DMS114 treated with DMSO at 0.1 percent for 48 hours (cell line): Measurements from ENCODE around the gene MNAT1.
"Not testable (repeated sequence)": the region's sequence is repeated elsewhere in the genome, so short reads cannot be mapped to it uniquely, and the experiment has no call there.

ENCODE experiments used
- DNase-seq: peaks from one replicate; lab custom pipeline; 2025; ENCODE audit not compliant: unreplicated experiment; lab: John Stamatoyannopoulos, UW

Gene MNAT1

GRCh38 chr14:60734465-60735242, at the start of gene MNAT1:
TSS of gene MNAT1 (plus strand) at chr14:60734761. CDS start at chr14:60734863, 102 bp downstream.
- peak; percentile 79 for DNase-seq

- no peak for DNase-seq
These were observed 47.7 kb upstream of the MNAT1 start for GRCh38 chr14:60686865-60687264.

- DNase-seq = no peak
These were observed 43.0 kb upstream of the MNAT1 start for GRCh38 chr14:60691383-60692113.

- DNase-seq = no peak
These were observed 39.2 kb upstream of the MNAT1 start for GRCh38 chr14:60695327-60695726.

- no peak for DNase-seq
These were observed 34.0 kb upstream of the MNAT1 start for GRCh38 chr14:60700598-60700997.

GRCh38 chr14:60705100-60705499, 29.5 kb upstream of the MNAT1 start:
- no peak for DNase-seq

- DNase-seq = no peak
These were observed 26.7 kb upstream of the MNAT1 start for GRCh38 chr14:60707858-60708257.

- DNase-seq = no peak
These were observed 24.1 kb upstream of the MNAT1 start for GRCh38 chr14:60710494-60710893.

GRCh38 chr14:60713513-60713912, 21.0 kb upstream of the MNAT1 start:
- no peak for DNase-seq

- DNase-seq = no peak
These were observed 14.2 kb upstream of the MNAT1 start for GRCh38 chr14:60720391-60720790.

GRCh38 chr14:60720962-60721325, 13.6 kb upstream of the MNAT1 start:
- DNase-seq = no peak

GRCh38 chr14:60721326-60722106, 13.0 kb upstream of the MNAT1 start:
- DNase-seq = no peak

GRCh38 chr14:60722107-60722356, 12.5 kb upstream of the MNAT1 start:
- DNase-seq = no peak

GRCh38 chr14:60722357-60723115, 12.0 kb upstream of the MNAT1 start:
- no peak for DNase-seq

GRCh38 chr14:60723116-60723906, 11.2 kb upstream of the MNAT1 start:
- DNase-seq = no peak

- peak; percentile 63 for DNase-seq
These were observed 10.5 kb upstream of the MNAT1 start, which contains the start of gene SIX4 for GRCh38 chr14:60723907-60724618. TSS of gene SIX4 (minus strand) at chr14:60724351. CDS start at chr14:60724074, 277 bp downstream.

GRCh38 chr14:60731291-60731690, 3.3 kb upstream of the MNAT1 start:
- DNase-seq = not testable (repeated sequence)

GRCh38 chr14:60732840-60733483, 1.6 kb upstream of the MNAT1 start:
- DNase-seq = no peak

GRCh38 chr14:60735416-60735815, 855 bp downstream of the MNAT1 start:
- DNase-seq = no peak
